ENCODE data around the gene CANX.
A peak's percentile ranks its signal among the peaks of the same experiment; 100 is the strongest.
"Not testable (repeated sequence)": the region's sequence is repeated elsewhere in the genome, so short reads cannot be mapped to it uniquely, and the experiment has no call there.

The CANX gene

GRCh38 chr5:179679014-179679674 is 19.6 kb upstream of the CANX start:
- WGBS, 2 experiments (ENCODE audit: insufficient coverage in 2 of 2), result 60 to 71% methylated on average over 35 to 37 of the region's 41 CpGs
- H3K36me3 ChIP-seq (ENCODE audit: control insufficient read depth, insufficient read depth, low read length), result no peaks in the 10 kb centered on the region
- H3K27ac ChIP-seq (ENCODE audit: low read depth, low read length, severe bottlenecking), result no peak overlapping the region
- H3K4me3 ChIP-seq (ENCODE audit: extremely low read depth, insufficient read depth, low read length, poor library complexity, severe bottlenecking), result peak overlapping the region; percentile 84
- H3K9me3 ChIP-seq (ENCODE audit: control insufficient read depth, low read length), result no peaks in the 10 kb centered on the region
- no peaks in the 10 kb centered on the region for H3K4me1 ChIP-seq (ENCODE audit: control insufficient read depth, insufficient read depth, low read length, poor library complexity, severe bottlenecking)

- H3K36me3 ChIP-seq (ENCODE audit: control insufficient read depth, insufficient read depth, low read length), result no peaks in the 10 kb centered on the region
- no peak overlapping the region for H3K4me3 ChIP-seq (ENCODE audit: extremely low read depth, insufficient read depth, low read length, poor library complexity, severe bottlenecking)
- WGBS, 2 experiments (ENCODE audit: insufficient coverage in 2 of 2), result 91 to 95% methylated on average over 6 to 8 of the region's 9 CpGs
- H3K9me3 ChIP-seq (ENCODE audit: control insufficient read depth, low read length), result no peaks in the 10 kb centered on the region
- H3K4me1 ChIP-seq (ENCODE audit: control insufficient read depth, insufficient read depth, low read length, poor library complexity, severe bottlenecking), result no peaks in the 10 kb centered on the region
- no peak overlapping the region for H3K27ac ChIP-seq (ENCODE audit: low read depth, low read length, severe bottlenecking)
Measured at GRCh38 chr5:179680014-179680779, 18.6 kb upstream of the CANX start.

- H3K36me3 ChIP-seq (ENCODE audit: control insufficient read depth, insufficient read depth, low read length), result no peaks in the 10 kb centered on the region
- no peaks in the 10 kb centered on the region for H3K4me1 ChIP-seq (ENCODE audit: control insufficient read depth, insufficient read depth, low read length, poor library complexity, severe bottlenecking)
- WGBS, 2 experiments (ENCODE audit: insufficient coverage in 2 of 2), result 96 to 100% methylated on average over 1 to 3 of the region's 5 CpGs
- H3K4me3 ChIP-seq (ENCODE audit: extremely low read depth, insufficient read depth, low read length, poor library complexity, severe bottlenecking), result no peak within 1 kb of the TSS
- no peak within 1 kb of the TSS for H3K27ac ChIP-seq (ENCODE audit: low read depth, low read length, severe bottlenecking)
- no peaks in the 10 kb centered on the region for H3K9me3 ChIP-seq (ENCODE audit: control insufficient read depth, low read length)
Measured at GRCh38 chr5:179680780-179681401, 17.9 kb upstream of the CANX start, which contains the start of gene CBY3. Gene CBY3 (minus strand): TSS chr5:179681034. CDS start chr5:179680918, 116 bp downstream.

- not testable (repeated sequence) for H3K4me3 ChIP-seq (ENCODE audit: extremely low read depth, insufficient read depth, low read length, poor library complexity, severe bottlenecking); H3K9me3 ChIP-seq (ENCODE audit: control insufficient read depth, low read length); H3K4me1 ChIP-seq (ENCODE audit: control insufficient read depth, insufficient read depth, low read length, poor library complexity, severe bottlenecking); H3K36me3 ChIP-seq (ENCODE audit: control insufficient read depth, insufficient read depth, low read length); H3K27ac ChIP-seq (ENCODE audit: low read depth, low read length, severe bottlenecking)
- WGBS, 2 experiments (ENCODE audit: insufficient coverage in 2 of 2), result 85 to 92% methylated on average over 2 to 4 of the region's 9 CpGs
Measured at GRCh38 chr5:179689212-179689611, 9.6 kb upstream of the CANX start.

GRCh38 chr5:179694561-179694960 is 4.2 kb upstream of the CANX start:
- WGBS, 2 experiments (ENCODE audit: insufficient coverage in 2 of 2), result 96 to 100% methylated on average over 5 of the region's 6 CpGs
- no peaks in the 10 kb centered on the region for H3K36me3 ChIP-seq (ENCODE audit: control insufficient read depth, insufficient read depth, low read length)
- no peaks in the 10 kb centered on the region for H3K4me1 ChIP-seq (ENCODE audit: control insufficient read depth, insufficient read depth, low read length, poor library complexity, severe bottlenecking)
- H3K4me3 ChIP-seq (ENCODE audit: extremely low read depth, insufficient read depth, low read length, poor library complexity, severe bottlenecking), result no peak overlapping the region
- no peak overlapping the region for H3K27ac ChIP-seq (ENCODE audit: low read depth, low read length, severe bottlenecking)
- no peaks in the 10 kb centered on the region for H3K9me3 ChIP-seq (ENCODE audit: control insufficient read depth, low read length)

GRCh38 chr5:179696603-179697002 is 2.2 kb upstream of the CANX start:
- H3K27ac ChIP-seq (ENCODE audit: low read depth, low read length, severe bottlenecking), result no peak overlapping the region
- no peak overlapping the region for H3K4me3 ChIP-seq (ENCODE audit: extremely low read depth, insufficient read depth, low read length, poor library complexity, severe bottlenecking)
- no peaks in the 10 kb centered on the region for H3K9me3 ChIP-seq (ENCODE audit: control insufficient read depth, low read length)
- H3K36me3 ChIP-seq (ENCODE audit: control insufficient read depth, insufficient read depth, low read length), result peaks cover 14% of the 10 kb centered on the region
- H3K4me1 ChIP-seq (ENCODE audit: control insufficient read depth, insufficient read depth, low read length, poor library complexity, severe bottlenecking), result peaks cover 4% of the 10 kb centered on the region
- 90 to 100% methylated on average over 2 of the region's 3 CpGs for WGBS, 2 experiments (ENCODE audit: insufficient coverage in 2 of 2)

GRCh38 chr5:179697108-179697507 is 1.7 kb upstream of the CANX start:
- H3K4me3 ChIP-seq (ENCODE audit: extremely low read depth, insufficient read depth, low read length, poor library complexity, severe bottlenecking), result no peak overlapping the region
- H3K9me3 ChIP-seq (ENCODE audit: control insufficient read depth, low read length), result no peaks in the 10 kb centered on the region
- WGBS, 2 experiments (ENCODE audit: insufficient coverage in 2 of 2), result 100% methylated on average over 1 of the region's 2 CpGs
- H3K27ac ChIP-seq (ENCODE audit: low read depth, low read length, severe bottlenecking), result no peak overlapping the region
- peaks cover 4% of the 10 kb centered on the region for H3K4me1 ChIP-seq (ENCODE audit: control insufficient read depth, insufficient read depth, low read length, poor library complexity, severe bottlenecking)
- peaks cover 18% of the 10 kb centered on the region for H3K36me3 ChIP-seq (ENCODE audit: control insufficient read depth, insufficient read depth, low read length)

GRCh38 chr5:179697543-179697942 is 1.2 kb upstream of the CANX start:
- Histone ChIP-seq H3K4me3 (ENCODE audit: extremely low read depth, insufficient read depth, low read length, poor library complexity, severe bottlenecking) (peak overlapping the region; percentile 99), H3K27ac (ENCODE audit: low read depth, low read length, severe bottlenecking) (peak overlapping the region; percentile 99), H3K36me3 (ENCODE audit: control insufficient read depth, insufficient read depth, low read length) (peaks cover 22% of the 10 kb centered on the region)
- WGBS, 2 experiments (ENCODE audit: insufficient coverage in 2 of 2), result 90 to 98% methylated on average over 9 to 11 of the region's 15 CpGs
- H3K4me1 ChIP-seq (ENCODE audit: control insufficient read depth, insufficient read depth, low read length, poor library complexity, severe bottlenecking); H3K9me3 ChIP-seq (ENCODE audit: control insufficient read depth, low read length): not testable (repeated sequence)

- H3K9me3 ChIP-seq (ENCODE audit: control insufficient read depth, low read length), result no peaks in the 10 kb centered on the region
- peaks cover 29% of the 10 kb centered on the region for H3K36me3 ChIP-seq (ENCODE audit: control insufficient read depth, insufficient read depth, low read length)
- H3K27ac ChIP-seq (ENCODE audit: low read depth, low read length, severe bottlenecking), result peak overlapping the region; percentile 99
- H3K4me1 ChIP-seq (ENCODE audit: control insufficient read depth, insufficient read depth, low read length, poor library complexity, severe bottlenecking), result peaks cover 4% of the 10 kb centered on the region
- WGBS, 2 experiments (ENCODE audit: insufficient coverage in 2 of 2), result 2 to 3% methylated on average over 32 to 63 of the region's 72 CpGs
- peak overlapping the region; percentile 99 for H3K4me3 ChIP-seq (ENCODE audit: extremely low read depth, insufficient read depth, low read length, poor library complexity, severe bottlenecking)
Measured at GRCh38 chr5:179697993-179698934, 503 bp upstream of the CANX start.

- Histone ChIP-seq H3K36me3 (ENCODE audit: control insufficient read depth, insufficient read depth, low read length) (peaks cover 40% of the 10 kb centered on the region), H3K4me3 (ENCODE audit: extremely low read depth, insufficient read depth, low read length, poor library complexity, severe bottlenecking) (peak overlapping the region; percentile 99), H3K9me3 (ENCODE audit: control insufficient read depth, low read length) (no peaks in the 10 kb centered on the region), H3K4me1 (ENCODE audit: control insufficient read depth, insufficient read depth, low read length, poor library complexity, severe bottlenecking) (peaks cover 4% of the 10 kb centered on the region), H3K27ac (ENCODE audit: low read depth, low read length, severe bottlenecking) (peak overlapping the region; percentile 99)
- 4 to 19% methylated on average over 12 to 14 of the region's 19 CpGs for WGBS, 2 experiments (ENCODE audit: insufficient coverage in 2 of 2)
Measured at GRCh38 chr5:179699616-179700237, 960 bp downstream of the CANX start.

Data from mesodermal cell (in vitro differentiated cells).